ENCODE measurements around the gene GOLGA3.

Gene GOLGA3

GRCh38 chr12:132726386-132726785, 102.3 kb downstream of the GOLGA3 start:
- H3K4me3 ChIP-seq (ENCODE audit: low read length): no peak overlapping the region
- no peak for TF ChIP-seq CTCF (conservative IDR thresholded peaks at IDR 0.05; ENCODE audit: low read depth, low read length)
- DNase-seq (ENCODE audit: low read depth): no peak

GRCh38 chr12:132724506-132725241, 104.0 kb downstream of the GOLGA3 start:
- DNase-seq (ENCODE audit: low read depth): no peak
- TF ChIP-seq CTCF (conservative IDR thresholded peaks at IDR 0.05; ENCODE audit: low read depth, low read length): no peak
- H3K4me3 ChIP-seq (ENCODE audit: low read length): no peak overlapping the region

- H3K4me3 ChIP-seq (ENCODE audit: low read length): no peak overlapping the region
- peak; percentile 66 for DNase-seq (ENCODE audit: low read depth)
- TF ChIP-seq CTCF (conservative IDR thresholded peaks at IDR 0.05; ENCODE audit: low read depth, low read length): no peak
Measured at GRCh38 chr12:132723764-132724140, 104.9 kb downstream of the GOLGA3 start.

GRCh38 chr12:132723015-132723763, 105.5 kb downstream of the GOLGA3 start:
- TF ChIP-seq CTCF (conservative IDR thresholded peaks at IDR 0.05; ENCODE audit: low read depth, low read length): no peak
- no peak for DNase-seq (ENCODE audit: low read depth)

GRCh38 chr12:132720606-132721345, 107.9 kb downstream of the GOLGA3 start:
- H3K4me3 ChIP-seq (ENCODE audit: low read length): no peak overlapping the region
- TF ChIP-seq CTCF (conservative IDR thresholded peaks at IDR 0.05; ENCODE audit: low read depth, low read length): no peak

More at GRCh38 chr12:132723015-132723763, 105.5 kb downstream of the GOLGA3 start:
- no peak overlapping the region for H3K4me3 ChIP-seq (ENCODE audit: low read length)

GRCh38 chr12:132719954-132720324, 108.7 kb downstream of the GOLGA3 start:
- TF ChIP-seq CTCF (conservative IDR thresholded peaks at IDR 0.05; ENCODE audit: low read depth, low read length): no peak
- no peak for DNase-seq (ENCODE audit: low read depth)
- no peak overlapping the region for H3K4me3 ChIP-seq (ENCODE audit: low read length)

More at GRCh38 chr12:132720606-132721345, 107.9 kb downstream of the GOLGA3 start:
- DNase-seq (ENCODE audit: low read depth): no peak
